Activated CD4-positive, alpha-beta memory T cell treated with anti-CD3 and anti-CD28 coated beads for 36 hours (primary cell): Measurements from ENCODE around the gene DUSP11. TPM values are rescaled to one million over a fixed set of nuclear protein-coding genes. Genes with fewer than 3 reads are reported as not detected.
"Not testable (repeated sequence)": the region's sequence is repeated elsewhere in the genome, so short reads cannot be mapped to it uniquely, and the experiment has no call there.

ENCODE experiments used
- CTCF ChIA-PET: fragments of 350-600 bp; sonication (Branson Sonifier 250); formaldehyde crosslinking; loops from one replicate; lab custom pipeline; 2021; ENCODE audit warnings: antibody characterized with exemption, inconsistent platforms; lab: Charles Lee
- POLR2A ChIA-PET: fragments of 350-600 bp; sonication (Branson Sonifier 250); formaldehyde crosslinking; loops from one replicate; lab custom pipeline; 2021; ENCODE audit warnings: antibody characterized with exemption; lab: Charles Lee
- DNase-seq: peaks from one replicate; pipeline ENCODE4 v3.0.0-alpha.2; 2020
- H3K27ac Mint-ChIP-seq: one replicate; pipeline ENCODE4 v1.8.0; 2021; ENCODE audit warnings: mixed read lengths
- H3K27me3 Mint-ChIP-seq: one replicate; pipeline ENCODE4 v1.8.0; 2021; ENCODE audit warnings: mixed read lengths
- H3K36me3 Mint-ChIP-seq: one replicate; pipeline ENCODE4 v1.8.0; 2021; ENCODE audit warnings: mixed read lengths
- H3K4me1 Mint-ChIP-seq: one replicate; pipeline ENCODE4 v1.8.0; 2021; ENCODE audit warnings: low read depth, mixed read lengths
- H3K4me3 Mint-ChIP-seq: one replicate; pipeline ENCODE4 v1.8.0; 2021; ENCODE audit warnings: mild to moderate bottlenecking, mixed read lengths
- H3K9me3 Mint-ChIP-seq: one replicate; pipeline ENCODE4 v1.8.0; 2021; ENCODE audit warnings: mixed read lengths
- intact Hi-C: fragments of 100-400 bp; cut with micrococcal nuclease; formaldehyde crosslinking; loops from one replicate; pipeline ENCODE4 v1.15.1; 2023
- total RNA-seq, 2 experiments: library from RNA; stranded (reverse); gene quantifications; one replicate each; pipeline ENCODE4 v1.2.3, GENCODE V29; 2021

Gene DUSP11
- total RNA-seq, 2 experiments from 2014 or later, result 28.0 to 28.5 TPM

DNA sequence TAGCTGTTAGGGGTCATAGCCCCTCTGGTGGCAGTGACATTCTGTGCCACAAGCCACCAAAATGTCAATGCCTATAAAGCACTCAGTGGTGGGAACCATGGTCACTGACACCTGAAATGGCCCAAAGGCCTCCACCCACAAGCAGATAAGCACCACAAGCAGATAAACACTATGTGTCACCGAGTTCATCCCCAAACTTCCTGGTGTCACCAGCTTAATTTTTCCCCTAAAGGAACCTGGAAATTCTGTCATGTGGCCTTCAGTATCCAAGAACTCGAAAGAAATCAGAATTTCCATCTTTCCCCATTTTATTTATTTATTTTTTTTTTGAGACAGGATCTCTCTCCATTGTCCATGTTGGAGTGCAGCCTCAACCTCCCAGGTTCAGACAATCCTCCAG lies 39.1 kb downstream of the DUSP11 start:
- no peaks in the 10 kb centered on the region for H3K9me3 Mint-ChIP-seq
- H3K4me3 Mint-ChIP-seq, result no peak overlapping the region
- ChIA-PET CTCF (no interaction called here), POLR2A (no interaction called here)
- H3K4me1 Mint-ChIP-seq, result peaks cover 19% of the 10 kb centered on the region
- intact Hi-C loops, result no loop called here
- H3K27me3 Mint-ChIP-seq, result no peaks in the 10 kb centered on the region
- no peak overlapping the region for H3K27ac Mint-ChIP-seq
- H3K36me3 Mint-ChIP-seq, result peaks cover 24% of the 10 kb centered on the region
- DNase-seq, result no peak

DNA sequence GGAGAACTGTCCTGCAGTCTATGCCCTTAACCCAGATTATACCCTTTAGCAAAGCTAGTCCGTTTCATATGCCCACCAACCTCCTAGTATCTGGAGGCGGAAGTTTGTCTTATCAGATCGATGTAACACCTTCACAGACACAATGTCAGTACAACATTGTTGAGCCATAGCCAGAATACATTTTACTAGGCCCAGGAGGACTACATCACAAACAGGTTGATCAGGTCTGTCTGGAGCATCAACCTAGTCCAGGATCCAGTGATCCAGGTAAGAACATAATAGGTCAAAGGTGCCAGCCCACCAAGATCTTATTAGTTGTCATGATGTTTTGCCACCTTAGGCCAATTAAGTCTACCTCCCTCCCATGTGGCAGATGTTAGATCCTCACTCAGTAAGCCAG lies 40.8 kb downstream of the DUSP11 start:
- CTCF ChIA-PET, result no interaction called here
- no peak for DNase-seq
- peaks cover 20% of the 10 kb centered on the region for H3K4me1 Mint-ChIP-seq
- POLR2A ChIA-PET, result no interaction called here
- peaks cover 24% of the 10 kb centered on the region for H3K36me3 Mint-ChIP-seq
- no peaks in the 10 kb centered on the region for H3K27me3 Mint-ChIP-seq
- intact Hi-C loops, result loop anchor here (5.0 to 10.0 kb wide), 4 partner anchors 188 to 667 kb away; partner anchors contain the start of genes ALMS1, DGUOK and SFXN5
- H3K4me3 Mint-ChIP-seq, result no peak overlapping the region
- H3K27ac Mint-ChIP-seq, result no peak overlapping the region
- H3K9me3 Mint-ChIP-seq, result no peaks in the 10 kb centered on the region

- POLR2A ChIA-PET, result interaction anchor here (0.8 to 1.5 kb wide), 7 partner anchors 10 to 655 kb away, joined by 3 to 5 read pairs (median 3); partner anchors contain the start of genes CCT7 and DUSP11
- Mint-ChIP-seq H3K36me3 (peaks cover 29% of the 10 kb centered on the region), H3K9me3 (no peaks in the 10 kb centered on the region), H3K27me3 (no peaks in the 10 kb centered on the region), H3K4me1 (peaks cover 20% of the 10 kb centered on the region), H3K4me3 (peak within 1 kb of the TSS; percentile 93), H3K27ac (peak within 1 kb of the TSS; percentile 75)
- CTCF ChIA-PET, result interaction anchor here (0.8 to 1.8 kb wide), 6 partner anchors 10 to 654 kb away, joined by 3 to 5 read pairs (median 4); no protein-coding TSS in a partner anchor
- peak; percentile 98 for DNase-seq
- intact Hi-C loops, result loop anchor here (1.0 to 10.0 kb wide), 7 partner anchors 43 to 717 kb away; partner anchors contain the start of genes ALMS1, CCT7, DGUOK and DUSP11
These were observed 42.8 kb downstream of the DUSP11 start, which contains the start of gene TPRKB for GRCh38 chr2:73736855-73737779. TPRKB (minus strand) TSS chr2:73737345; CDS start chr2:73734569, 2,776 bp downstream.

DNA sequence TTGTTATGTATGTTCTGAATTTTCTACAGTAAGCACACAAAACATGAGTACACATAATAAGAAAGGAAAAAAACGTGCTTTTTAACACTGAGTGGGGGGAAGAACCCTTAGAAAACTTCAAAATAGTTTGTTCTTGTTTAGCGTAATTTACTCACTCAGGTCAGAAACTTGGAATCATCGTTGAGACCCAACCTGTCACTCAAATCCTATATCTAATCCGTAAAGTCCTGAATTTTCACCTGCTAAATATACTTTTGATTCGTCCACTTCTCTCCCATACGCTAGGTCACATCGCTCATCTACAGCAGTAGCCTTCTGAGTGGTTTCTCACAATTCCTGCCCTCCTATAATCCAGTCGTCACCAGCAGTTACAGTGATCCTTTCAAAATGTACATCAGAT lies 43.5 kb downstream of the DUSP11 start:
- peaks cover 30% of the 10 kb centered on the region for H3K36me3 Mint-ChIP-seq
- peak overlapping the region; percentile 75 for H3K27ac Mint-ChIP-seq
- H3K9me3 Mint-ChIP-seq, result no peaks in the 10 kb centered on the region
- DNase-seq, result no peak
- H3K27me3 Mint-ChIP-seq, result no peaks in the 10 kb centered on the region
- H3K4me3 Mint-ChIP-seq, result peak overlapping the region; percentile 93
- ChIA-PET POLR2A (interaction anchor here (1.2 to 1.5 kb wide), 3 partner anchors 11 to 384 kb away, joined by 3 to 5 read pairs (median 5); no protein-coding TSS in a partner anchor), CTCF (interaction anchor here (0.8 to 1.8 kb wide), 5 partner anchors 11 to 655 kb away, joined by 3 to 5 read pairs (median 5); no protein-coding TSS in a partner anchor)
- intact Hi-C loops, result loop anchor here (5.0 to 10.0 kb wide), 4 partner anchors 191 to 664 kb away; partner anchors contain the start of genes ALMS1, DGUOK and SFXN5
- H3K4me1 Mint-ChIP-seq, result peaks cover 20% of the 10 kb centered on the region

DNA sequence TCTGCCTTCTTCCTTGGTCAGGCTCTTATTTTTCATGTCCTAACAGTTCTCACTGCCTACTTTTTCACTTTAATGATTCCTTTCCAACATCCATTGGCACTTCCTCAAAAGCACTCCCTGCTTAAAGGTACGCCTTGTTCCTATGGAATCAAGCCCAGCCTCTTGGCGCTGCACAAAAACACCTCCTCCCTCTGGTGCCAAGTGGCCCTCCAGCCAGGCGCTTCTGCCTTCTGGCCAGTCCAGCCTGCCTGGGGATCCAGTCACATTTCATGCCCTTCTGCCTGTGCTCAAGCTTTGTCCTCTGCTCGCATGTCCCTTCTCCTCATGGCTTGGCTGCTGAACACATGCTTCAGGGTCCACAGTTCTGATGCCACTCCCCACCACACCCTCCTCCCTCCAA lies 49.1 kb downstream of the DUSP11 start:
- ChIA-PET CTCF (no interaction called here), POLR2A (no interaction called here)
- intact Hi-C loops, result loop anchor here (10.0 kb wide), 1 partner anchor 346 kb away; the partner anchor contains the start of gene ALMS1
- no peak for DNase-seq
- no peak overlapping the region for H3K27ac Mint-ChIP-seq
- H3K9me3 Mint-ChIP-seq, result no peaks in the 10 kb centered on the region
- peaks cover 1% of the 10 kb centered on the region for H3K4me1 Mint-ChIP-seq
- no peaks in the 10 kb centered on the region for H3K27me3 Mint-ChIP-seq
- H3K36me3 Mint-ChIP-seq, result peaks cover 44% of the 10 kb centered on the region
- no peak overlapping the region for H3K4me3 Mint-ChIP-seq

GRCh38 chr2:73728711-73729110 lies 51.2 kb downstream of the DUSP11 start:
- no peaks in the 10 kb centered on the region for H3K4me1 Mint-ChIP-seq
- no peak for DNase-seq
- no peaks in the 10 kb centered on the region for H3K9me3 Mint-ChIP-seq
- H3K27ac Mint-ChIP-seq, result no peak overlapping the region
- peaks cover 38% of the 10 kb centered on the region for H3K36me3 Mint-ChIP-seq
- CTCF ChIA-PET, result no interaction called here
- intact Hi-C loops, result no loop called here
- no peak overlapping the region for H3K4me3 Mint-ChIP-seq
- POLR2A ChIA-PET, result no interaction called here
- H3K27me3 Mint-ChIP-seq, result no peaks in the 10 kb centered on the region

GRCh38 chr2:73728043-73728442 lies 51.9 kb downstream of the DUSP11 start:
- Mint-ChIP-seq H3K9me3 (no peaks in the 10 kb centered on the region), H3K4me1 (no peaks in the 10 kb centered on the region), H3K27ac (no peak overlapping the region), H3K4me3 (no peak overlapping the region), H3K27me3 (no peaks in the 10 kb centered on the region), H3K36me3 (peaks cover 34% of the 10 kb centered on the region)
- CTCF ChIA-PET, result no interaction called here
- intact Hi-C loops, result no loop called here
- POLR2A ChIA-PET, result no interaction called here
- DNase-seq, result no peak

GRCh38 chr2:73726657-73727056 lies 53.2 kb downstream of the DUSP11 start:
- H3K4me1 Mint-ChIP-seq, CTCF ChIA-PET, H3K27ac Mint-ChIP-seq, intact Hi-C loops, H3K4me3 Mint-ChIP-seq, DNase-seq, H3K9me3 Mint-ChIP-seq, H3K27me3 Mint-ChIP-seq, POLR2A ChIA-PET: not testable (repeated sequence)
- peaks cover 24% of the 10 kb centered on the region for H3K36me3 Mint-ChIP-seq

DNA sequence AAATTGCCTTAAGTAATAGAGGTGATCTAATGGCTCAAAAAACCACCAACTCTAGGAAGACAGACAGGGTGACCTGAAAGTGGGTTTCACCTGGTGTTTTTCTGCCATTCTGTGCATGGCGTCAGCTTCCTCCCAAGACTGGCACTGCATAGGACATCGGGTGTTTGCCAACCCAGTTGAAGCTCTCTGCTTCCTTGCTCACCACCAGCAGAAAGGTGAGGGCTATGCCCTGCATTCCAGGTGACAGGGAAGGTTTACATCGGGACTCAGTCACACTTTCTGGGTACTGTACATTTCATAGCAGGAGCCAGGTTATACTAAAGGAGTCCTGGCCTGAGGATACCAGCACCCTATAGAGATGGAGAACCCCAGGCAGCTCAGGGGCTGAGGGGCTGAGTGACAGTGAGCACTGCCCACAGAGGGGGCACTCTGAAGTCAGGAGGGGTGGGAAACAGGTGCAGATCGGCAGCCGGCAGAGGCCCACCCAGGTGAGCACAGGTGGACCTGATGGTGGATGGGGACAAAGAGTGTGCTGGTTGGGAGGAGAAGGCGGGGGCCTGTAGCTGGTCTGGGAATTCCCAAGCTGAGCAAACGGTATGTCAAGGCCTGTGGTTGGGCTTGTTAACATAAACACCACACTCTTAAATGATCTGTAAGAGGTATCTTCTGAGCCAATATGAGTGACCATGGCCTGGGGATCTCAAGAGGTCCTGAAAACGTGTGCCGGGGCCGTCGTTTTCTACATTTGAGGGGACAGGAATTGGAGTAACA lies 60.9 kb downstream of the DUSP11 start:
- CTCF ChIA-PET, result no interaction called here
- Mint-ChIP-seq H3K27ac (no peak overlapping the region), H3K4me3 (no peak overlapping the region), H3K27me3 (no peaks in the 10 kb centered on the region), H3K9me3 (peaks cover 5% of the 10 kb centered on the region), H3K4me1 (no peaks in the 10 kb centered on the region), H3K36me3 (peaks cover 7% of the 10 kb centered on the region)
- POLR2A ChIA-PET, result no interaction called here
- no peak for DNase-seq
- intact Hi-C loops, result no loop called here

DNA sequence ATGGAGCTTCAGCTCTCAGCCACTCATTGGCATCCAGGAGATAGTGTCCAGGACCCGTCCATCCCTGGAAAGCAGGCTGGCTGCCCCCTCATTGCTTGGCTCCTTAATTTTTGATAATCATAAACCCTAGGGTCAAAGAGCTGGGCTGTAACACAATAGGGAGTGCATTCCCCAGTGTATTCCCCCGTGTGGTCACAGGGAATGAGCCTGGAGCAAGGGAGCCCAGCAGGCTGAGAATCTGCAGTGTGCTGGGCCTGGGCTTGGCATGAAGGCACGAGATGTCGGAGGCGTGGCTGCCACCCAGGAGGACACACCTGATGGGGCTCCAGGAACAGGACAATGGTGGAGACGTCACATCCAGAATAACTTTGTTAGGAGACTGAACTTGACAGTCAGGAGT lies 61.5 kb downstream of the DUSP11 start:
- POLR2A ChIA-PET, result no interaction called here
- H3K4me3 Mint-ChIP-seq, result no peak overlapping the region
- peaks cover 10% of the 10 kb centered on the region for H3K9me3 Mint-ChIP-seq
- intact Hi-C loops, result no loop called here
- H3K27ac Mint-ChIP-seq, result no peak overlapping the region
- H3K4me1 Mint-ChIP-seq, result no peaks in the 10 kb centered on the region
- DNase-seq, result no peak
- H3K36me3 Mint-ChIP-seq, result peaks cover 10% of the 10 kb centered on the region
- H3K27me3 Mint-ChIP-seq, result no peaks in the 10 kb centered on the region
- CTCF ChIA-PET, result no interaction called here

DNA sequence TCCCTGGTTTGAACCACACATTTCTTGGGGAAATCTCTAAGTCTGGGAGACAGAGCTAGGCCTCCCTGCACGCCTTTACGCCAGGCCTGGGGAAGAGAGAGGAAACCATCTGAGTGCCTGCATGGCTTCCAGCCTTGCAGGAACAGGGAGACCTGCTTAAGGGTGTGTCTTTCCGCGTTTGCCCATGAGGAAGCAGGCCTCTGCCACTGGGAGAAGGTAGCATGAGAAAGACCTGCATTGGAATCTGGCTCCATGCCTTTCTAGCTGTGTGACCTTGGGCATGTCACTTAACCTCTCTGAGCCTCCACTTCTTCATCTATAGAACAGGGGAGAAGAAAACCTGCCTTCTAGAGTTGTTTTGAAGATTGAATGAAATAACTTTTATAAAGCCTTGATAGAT lies 62.2 kb downstream of the DUSP11 start:
- H3K27ac Mint-ChIP-seq, H3K4me1 Mint-ChIP-seq, POLR2A ChIA-PET, DNase-seq, CTCF ChIA-PET, H3K36me3 Mint-ChIP-seq, H3K27me3 Mint-ChIP-seq, H3K4me3 Mint-ChIP-seq, intact Hi-C loops: not testable (repeated sequence)
- peaks cover 11% of the 10 kb centered on the region for H3K9me3 Mint-ChIP-seq

DNA sequence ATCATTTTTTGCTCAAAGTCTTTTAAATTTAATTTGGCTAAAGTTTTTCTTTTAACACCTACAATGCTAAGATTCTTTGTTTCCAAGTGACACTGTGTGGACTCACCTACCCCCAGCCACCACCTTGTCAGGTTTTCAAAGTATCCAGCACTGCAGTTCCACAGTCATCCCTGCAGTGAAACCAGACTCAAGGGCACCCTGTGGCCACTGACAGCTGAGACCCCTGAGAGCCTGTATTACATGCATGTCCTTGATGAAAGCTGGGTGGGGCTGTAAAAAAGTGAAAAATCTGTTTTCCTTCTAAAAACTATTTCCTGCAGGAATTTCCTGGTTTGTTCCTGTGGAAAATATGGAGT lies 62.7 kb downstream of the DUSP11 start:
- CTCF ChIA-PET, result no interaction called here
- Mint-ChIP-seq H3K4me3 (no peak overlapping the region), H3K4me1 (no peaks in the 10 kb centered on the region)

More for the DNA sequence above, 62.7 kb downstream of the DUSP11 start:
- POLR2A ChIA-PET, result no interaction called here
- Mint-ChIP-seq H3K9me3 (peaks cover 11% of the 10 kb centered on the region), H3K36me3 (peaks cover 10% of the 10 kb centered on the region), H3K27ac (no peak overlapping the region), H3K27me3 (no peaks in the 10 kb centered on the region)
- intact Hi-C loops, result no loop called here
- DNase-seq, result no peak
